Activated T-cell treated with anti-CD3 and anti-CD28 coated beads for 4 hours (primary cell): Measurements from ENCODE around the gene CEP112.
"Not testable (repeated sequence)": the region's sequence is repeated elsewhere in the genome, so short reads cannot be mapped to it uniquely, and the experiment has no call there.

Experiments used
- DNase-seq: peaks from one replicate; pipeline ENCODE4 v3.0.0-alpha.2; 2020

Gene CEP112

DNA sequence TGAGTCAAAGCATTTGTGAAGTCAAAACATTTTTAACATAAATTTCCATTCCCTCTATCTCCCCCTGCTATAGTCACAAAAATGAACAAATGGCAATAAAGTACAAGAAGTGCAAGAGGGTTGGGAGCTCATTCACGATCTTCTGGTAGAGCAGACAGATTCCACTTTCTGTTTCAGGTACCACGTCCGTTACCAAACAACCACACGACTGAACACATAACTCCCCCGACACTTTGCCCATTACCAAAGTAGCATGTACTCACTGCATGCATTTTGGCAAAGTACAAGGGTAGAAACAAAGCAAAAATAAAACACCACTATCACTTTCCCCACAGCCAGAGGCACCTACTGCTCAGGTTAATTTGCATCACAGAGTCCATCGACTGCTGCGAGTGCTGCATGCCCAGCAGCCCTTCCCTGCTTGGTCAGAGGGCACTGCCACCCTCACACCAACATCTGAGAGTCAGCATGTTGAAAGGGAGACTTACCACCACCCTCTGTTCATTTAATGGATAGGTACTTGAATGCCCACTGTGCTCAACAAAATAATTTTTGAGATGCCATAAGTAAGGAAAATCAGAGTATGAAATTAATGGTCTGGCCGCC lies 480.2 kb downstream of the CEP112 start:
- no peak for DNase-seq

DNA sequence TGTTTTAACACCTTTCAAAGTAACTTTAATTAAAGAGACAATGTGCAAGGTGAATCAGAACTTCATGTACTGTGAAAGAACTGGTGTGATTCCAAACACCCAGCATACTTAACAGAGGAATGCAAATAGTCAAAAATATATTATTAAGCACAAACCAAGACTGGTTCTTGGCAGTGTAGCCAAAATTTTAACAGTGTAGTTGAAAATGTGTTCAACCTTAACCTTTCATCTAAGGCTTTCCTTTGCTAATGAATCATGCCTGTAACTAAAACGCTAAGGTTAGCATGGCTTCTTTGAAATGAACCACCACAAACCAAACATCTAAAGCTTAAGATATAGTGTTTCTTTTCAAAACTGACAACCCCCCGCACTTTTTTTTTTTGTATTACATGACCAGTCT lies 484.2 kb downstream of the CEP112 start:
- DNase-seq: no peak

DNA sequence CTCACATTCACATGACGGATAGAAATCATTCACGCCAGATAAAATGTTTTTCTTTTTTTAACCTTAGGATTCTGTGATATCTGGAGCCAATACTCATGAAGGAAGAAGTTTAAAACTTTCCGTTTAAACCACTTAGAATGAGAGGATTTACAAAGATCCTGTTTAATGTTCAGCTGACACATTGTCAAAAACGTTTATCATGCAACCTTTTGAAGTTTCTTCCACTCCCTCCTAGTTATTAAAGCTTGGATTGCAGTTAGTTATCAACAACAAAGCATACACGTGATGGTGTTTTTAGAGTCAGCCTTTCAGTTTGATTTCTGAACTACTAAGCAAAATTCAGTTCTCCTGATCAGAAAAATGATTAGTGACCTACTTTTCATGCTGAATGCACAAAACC lies 487.2 kb downstream of the CEP112 start:
- DNase-seq: no peak

DNA sequence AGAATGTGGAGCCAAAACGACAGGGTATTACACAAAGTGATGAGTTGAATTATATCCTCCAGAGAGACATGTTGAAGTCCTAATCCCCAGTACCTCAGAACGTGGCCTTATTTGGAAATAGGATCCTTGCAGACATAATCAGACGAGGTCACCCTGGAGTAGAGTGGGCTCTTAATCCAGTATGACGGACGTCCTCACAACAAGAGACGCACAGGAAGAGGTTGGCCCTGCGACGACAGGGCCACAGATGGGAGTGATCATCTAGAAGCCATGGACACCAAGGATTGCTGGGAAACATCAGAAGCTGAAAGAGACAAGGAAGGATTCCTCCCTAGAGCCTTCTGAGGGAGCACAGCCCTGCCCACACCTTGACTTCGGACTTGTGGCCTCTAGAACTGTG lies 488.0 kb downstream of the CEP112 start:
- no peak for DNase-seq

DNA sequence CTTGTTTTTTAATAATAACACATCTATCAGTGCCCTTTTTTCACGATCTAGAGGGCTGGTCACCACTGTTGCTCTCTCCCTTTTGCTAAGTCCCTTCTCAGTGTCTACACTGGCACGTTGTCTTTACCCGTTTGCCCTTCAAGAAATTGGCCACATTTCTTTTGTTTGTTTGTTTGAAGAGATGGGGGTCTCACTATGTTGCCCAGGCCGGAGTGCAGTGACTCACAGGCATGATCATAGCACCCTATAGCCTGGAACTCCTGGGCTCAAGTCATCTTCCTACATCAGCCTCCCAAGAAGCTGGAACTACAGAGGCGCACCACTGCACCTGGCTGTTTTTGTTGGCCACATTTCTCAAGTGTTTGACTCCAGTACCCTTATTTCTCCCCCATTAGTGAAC lies 492.5 kb downstream of the CEP112 start:
- DNase-seq: no peak

DNA sequence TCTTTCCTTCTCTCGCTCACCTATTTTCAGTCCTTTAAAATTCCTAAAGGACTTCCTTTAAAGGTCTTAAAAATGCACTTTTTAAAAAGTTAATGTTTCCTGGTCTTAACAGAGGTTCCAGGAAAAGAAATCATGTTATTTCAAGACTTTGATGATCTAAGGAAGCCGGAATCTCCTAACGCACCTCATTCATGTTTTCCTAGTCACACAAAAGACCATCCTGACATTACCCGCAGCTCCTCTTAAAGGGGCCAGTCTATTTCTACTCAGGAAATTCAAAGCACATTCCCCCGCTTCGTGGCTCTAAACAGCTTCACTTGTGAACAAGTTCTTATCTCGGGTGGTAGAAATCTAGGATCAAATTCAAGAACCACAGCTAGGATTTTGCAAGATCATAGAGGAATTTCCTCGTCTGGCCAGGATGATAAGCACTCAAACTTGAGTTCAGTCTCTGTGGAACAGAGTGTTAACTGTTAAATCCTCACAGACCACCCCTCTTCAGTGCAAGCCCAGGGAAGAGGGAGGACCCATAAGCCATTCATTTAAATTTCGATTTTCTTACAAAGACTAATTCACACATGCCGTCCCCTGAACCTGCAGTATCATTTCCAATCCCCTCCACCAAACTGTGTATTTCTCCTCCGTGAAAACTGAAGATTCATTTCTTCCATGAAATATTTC lies 493.4 kb downstream of the CEP112 start:
- no peak for DNase-seq

DNA sequence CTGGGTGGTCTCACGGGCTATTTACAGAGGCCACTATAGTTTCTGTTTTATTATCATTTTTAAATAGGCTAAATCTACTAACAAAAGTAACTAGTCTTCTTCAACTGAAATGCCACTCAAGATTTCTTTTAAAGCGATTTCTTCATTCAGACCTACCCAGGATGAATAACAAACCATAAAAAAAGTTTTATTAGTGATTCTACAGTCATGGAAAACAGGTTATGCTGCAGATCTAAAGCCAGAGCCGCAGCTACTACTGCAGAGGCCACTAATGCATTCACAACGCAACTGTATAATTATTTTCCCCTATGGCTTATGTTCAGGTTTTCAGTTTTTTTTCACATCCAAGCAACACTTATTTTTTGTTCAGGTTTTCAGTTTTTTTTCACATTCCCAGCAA lies 494.3 kb downstream of the CEP112 start:
- no peak for DNase-seq

DNA sequence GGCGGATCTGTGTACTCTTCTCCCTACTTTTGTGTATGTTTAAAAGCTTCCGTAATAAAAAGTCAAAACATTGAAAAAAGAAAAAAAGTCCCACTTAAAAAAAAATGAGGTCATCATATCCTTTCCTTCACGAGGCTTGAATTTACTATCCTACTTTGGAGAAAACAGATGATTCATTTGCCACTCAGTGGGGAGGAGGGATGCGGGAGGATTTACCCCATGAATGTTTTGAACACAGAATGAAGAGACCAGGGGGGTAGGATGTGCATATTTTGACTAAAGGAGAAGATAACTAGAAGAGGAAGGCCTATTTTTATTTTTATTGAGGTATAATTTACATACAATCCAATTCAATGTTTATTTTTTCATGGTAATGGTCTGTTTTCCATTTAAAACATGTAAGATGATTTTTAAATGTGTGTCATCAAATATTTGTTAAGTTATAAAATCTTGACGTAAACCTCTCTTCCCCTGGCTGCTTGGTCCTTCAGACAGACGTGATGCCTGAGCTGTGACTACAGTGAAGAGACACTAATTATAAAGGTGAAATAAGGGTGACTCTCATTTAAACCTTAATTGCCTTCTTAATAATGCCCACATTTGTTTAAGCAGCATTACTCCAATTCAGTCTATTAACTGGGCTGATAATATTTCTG lies 495.1 kb downstream of the CEP112 start:
- no peak for DNase-seq

DNA sequence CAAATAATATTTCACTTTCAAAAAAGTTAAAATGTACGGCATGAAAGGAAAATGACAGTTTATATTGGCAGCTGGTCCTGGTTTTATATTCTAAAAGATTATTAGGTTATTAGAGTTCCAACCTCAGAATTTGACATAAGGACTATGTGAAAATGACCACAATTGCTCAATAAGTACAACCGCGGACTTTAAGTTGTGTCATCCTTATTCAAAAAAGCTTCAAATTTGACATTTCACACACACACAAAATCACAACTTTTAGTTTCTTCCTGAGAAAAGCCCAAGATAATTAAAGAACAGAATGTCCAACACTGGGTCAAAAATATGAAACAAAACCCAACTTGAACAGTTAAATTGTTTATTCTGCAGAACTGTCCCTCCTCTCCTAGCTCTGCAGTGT lies 497.3 kb downstream of the CEP112 start:
- DNase-seq: no peak

DNA sequence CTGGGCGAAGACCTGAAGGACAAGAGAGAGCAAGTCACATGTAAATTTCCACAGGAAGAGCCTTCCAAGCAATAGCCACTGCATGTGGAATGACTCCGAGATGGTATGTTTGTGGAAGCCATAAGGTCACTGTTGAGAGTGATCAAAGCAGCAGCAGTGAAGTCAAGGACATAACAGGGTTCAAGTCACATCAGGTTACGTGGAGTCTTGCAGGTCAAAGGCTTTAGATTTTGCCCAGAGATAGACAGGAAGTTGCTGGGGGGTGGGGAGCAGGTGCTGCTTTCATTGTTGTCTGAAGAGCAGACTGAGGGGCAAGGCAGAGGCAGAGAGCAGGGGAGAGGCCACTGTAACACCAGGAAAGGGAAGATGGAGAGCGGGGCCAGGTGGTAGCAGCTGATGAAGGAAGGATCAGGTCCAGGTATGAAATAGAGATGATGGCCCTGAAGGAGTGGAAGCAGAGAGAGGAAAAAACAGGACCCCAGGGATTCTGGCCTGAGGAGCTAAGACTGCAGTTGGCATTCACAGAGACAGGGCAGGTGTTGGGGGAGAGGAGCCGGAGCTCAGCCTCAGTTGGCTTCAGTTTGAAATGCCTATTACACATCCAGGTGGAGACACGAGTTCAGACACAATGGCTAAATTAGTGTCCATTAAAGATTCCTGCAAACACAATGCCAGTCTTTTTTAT lies 501.2 kb downstream of the CEP112 start:
- DNase-seq: no peak

DNA sequence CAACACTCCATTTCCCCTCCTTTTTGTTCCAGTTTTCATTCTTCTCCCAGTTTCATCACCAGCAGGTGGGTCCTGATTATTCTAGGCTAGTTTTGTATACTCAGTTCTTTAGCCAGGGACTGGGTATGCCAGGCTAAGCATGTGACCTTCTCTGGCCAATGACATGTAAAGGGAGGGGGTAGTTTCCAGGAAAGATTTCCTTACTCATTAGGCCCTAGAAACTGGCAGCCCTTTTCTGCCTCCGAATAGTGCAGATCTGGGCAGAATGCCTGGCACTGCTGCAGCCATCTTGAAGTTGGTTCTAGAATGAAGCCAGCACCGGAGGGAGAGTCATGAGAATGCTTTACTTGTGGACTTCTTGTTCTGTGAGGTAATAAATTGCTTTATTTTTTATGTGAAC lies 503.6 kb downstream of the CEP112 start:
- DNase-seq: no peak

DNA sequence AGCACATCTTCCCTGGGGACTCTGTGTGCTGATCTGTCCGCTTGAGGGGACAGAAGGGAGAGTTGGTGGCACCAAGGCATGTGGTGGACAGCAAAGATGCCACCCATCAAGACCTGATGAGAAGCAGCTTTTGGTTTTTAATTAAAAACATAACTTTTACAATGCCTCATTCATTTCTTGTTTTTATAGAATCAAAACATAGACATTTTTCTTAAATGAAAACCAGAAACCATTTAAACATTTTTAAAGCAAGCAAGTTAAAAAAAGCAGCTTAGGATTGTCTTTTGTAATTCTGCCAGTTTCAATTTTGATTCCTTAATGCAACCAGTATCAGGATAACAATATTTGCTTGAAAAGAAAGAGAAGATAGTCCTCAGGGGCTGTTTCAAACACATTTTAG lies 506.8 kb downstream of the CEP112 start:
- DNase-seq: no peak

DNA sequence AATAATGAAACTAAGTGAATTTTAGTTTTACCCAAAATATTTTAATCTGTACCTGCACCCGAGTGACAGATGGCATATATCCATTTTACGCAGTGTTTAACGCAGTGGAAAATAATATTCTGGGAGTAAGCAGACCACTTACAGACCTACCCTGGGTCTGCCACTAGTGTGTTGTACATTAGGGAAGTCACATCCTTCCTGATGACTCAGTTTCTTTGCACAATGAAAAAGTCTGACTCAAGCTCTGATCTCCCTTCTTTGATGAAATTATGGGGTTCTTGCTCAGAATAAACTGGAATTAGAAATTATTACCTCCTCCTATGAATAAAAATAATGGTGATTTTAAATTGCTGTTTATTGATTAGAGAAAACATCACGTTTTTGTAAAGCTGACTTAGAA lies 507.3 kb downstream of the CEP112 start:
- no peak for DNase-seq

DNA sequence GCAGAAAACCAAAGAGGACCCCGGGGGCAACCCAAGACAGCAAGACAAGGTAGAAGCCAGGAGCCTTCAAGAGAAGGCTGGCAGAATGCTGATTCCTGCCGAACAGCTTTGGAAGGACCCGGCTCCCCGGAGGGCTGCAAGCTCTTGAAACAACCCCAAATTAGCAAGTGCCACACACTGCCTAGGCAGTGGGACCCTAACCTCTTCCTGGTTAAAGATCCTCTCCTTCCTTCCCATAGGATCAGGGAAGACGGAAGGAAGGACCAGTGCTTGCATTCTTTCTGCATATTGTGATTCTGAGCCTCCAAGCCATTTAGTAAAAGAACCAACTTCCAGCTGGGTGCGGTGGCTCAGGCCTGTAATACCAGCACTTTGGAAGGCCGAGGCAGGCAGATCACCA lies 508.5 kb downstream of the CEP112 start:
- no peak for DNase-seq

DNA sequence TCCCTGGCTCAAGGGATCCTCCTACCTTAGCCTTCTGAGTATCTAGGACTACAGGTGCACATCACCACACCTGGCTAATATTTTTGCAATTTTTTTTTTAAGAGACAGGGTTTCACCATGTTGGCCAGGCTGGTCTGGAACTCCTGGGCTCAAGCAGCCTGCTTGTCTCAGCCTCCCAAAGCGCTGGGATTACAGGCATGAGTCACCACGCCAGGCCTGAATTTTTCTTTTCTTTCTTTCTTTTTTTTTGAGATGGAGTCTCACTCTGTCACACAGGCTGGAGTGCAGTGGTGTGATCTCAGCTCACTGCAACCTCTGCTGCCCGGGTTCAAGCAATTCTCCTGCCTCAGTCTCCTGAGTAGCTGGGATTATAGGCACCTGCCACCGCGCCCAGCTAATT lies 510.2 kb downstream of the CEP112 start:
- not testable (repeated sequence) for DNase-seq

DNA sequence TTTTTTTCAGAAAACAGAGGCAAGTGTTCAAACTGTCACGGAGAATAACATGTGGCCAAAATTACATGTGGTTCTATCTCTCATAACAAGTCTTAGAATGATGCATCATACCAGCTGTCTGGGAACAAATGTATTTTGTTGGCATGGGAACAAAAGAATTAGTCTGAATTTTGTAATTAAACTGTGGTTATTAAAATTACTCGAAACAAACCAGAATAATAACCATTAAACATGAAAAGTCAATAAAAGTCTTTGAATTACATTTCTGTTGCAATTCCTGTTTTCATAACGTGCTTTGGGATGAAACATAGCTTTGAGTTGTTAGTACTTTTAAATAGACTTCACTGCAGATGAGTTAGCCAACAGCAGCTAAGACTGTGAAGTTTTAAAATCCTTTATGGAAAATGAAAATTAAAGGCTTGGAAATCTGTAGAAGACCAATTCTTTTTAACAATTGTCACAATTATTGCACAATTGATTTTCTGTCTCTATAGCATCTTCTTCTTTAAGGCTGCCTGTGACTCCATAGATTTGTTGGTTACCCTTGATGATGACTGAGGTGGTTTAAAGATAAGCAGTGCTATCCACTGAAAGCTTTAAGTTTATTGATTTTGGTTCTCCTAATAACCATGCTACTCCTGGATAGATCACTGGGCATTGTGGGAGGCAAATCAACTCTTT lies 512.6 kb downstream of the CEP112 start:
- no peak for DNase-seq

DNA sequence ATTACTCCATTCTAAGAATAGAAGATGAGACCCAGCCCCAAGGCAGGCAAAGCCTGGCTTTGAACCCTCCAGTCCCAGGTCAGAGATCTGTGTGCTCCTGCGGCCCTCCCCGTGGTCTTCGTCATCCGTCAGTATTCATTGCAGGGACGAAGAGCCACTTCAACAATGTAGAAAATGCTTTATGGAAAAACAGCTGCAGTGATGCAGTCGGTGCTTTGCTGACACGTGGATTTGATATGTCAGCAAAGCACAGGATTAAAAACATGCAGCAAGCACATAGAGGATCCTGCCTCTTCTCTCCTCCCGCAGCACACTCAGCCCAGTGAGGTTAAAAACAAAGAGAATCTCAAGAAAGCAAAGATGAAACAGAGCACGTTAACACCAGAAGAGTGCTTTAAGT lies 513.4 kb downstream of the CEP112 start:
- DNase-seq: no peak

DNA sequence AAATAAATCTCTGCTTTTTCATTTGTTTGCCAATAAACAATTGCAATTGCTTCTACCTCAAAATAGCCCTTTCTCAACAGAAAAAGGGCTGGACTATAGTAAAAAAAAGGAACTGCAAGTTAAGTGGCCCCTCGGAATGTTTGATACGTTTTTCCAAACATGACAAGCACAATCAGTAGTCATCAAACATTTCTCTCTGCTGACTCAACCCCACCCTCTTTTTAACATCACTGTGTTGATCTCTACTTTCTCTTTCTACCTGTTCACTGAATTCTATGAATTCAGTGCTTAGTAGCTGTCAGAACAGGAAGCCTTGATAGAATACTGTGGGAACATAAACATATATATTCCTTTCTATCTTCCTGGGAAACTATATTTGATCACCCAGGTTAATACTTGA lies 514.0 kb downstream of the CEP112 start:
- DNase-seq: no peak

DNA sequence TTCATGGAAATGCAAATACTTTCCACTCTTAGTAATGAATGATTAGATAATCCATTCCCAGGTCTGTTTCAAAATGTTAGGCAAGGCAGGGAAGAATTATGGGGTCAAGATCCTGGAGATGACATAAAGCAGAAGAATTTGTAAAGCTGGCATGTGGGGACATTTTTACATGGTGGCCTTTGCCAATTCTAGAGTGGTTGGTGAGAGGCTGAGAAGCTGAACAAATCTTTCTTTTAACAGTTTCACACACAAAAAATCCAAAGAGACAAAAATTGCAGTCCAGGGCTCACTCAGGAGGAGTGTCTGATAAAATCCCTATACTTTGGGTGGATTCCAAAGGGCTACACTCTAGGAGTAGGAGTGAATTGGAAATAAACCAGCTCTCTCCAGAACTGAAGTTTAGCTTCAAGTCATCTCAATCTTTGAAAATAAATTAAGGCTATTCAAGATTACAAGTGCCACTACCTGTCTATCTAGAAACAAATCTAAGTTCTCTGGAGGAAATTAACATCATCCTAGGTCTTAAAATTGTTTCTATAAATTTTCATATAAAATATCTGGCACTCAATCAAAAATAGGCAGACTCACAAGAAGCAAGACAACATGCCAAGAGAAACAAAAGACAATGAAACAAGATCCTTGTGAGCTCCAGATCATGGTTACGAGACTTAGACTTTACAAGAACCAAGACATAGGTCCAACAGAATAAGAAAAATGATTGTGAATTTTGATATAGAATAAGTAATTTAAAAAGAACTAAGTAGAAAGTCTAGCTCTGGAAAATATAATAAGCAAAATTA lies 517.5 kb downstream of the CEP112 start:
- DNase-seq: no peak

DNA sequence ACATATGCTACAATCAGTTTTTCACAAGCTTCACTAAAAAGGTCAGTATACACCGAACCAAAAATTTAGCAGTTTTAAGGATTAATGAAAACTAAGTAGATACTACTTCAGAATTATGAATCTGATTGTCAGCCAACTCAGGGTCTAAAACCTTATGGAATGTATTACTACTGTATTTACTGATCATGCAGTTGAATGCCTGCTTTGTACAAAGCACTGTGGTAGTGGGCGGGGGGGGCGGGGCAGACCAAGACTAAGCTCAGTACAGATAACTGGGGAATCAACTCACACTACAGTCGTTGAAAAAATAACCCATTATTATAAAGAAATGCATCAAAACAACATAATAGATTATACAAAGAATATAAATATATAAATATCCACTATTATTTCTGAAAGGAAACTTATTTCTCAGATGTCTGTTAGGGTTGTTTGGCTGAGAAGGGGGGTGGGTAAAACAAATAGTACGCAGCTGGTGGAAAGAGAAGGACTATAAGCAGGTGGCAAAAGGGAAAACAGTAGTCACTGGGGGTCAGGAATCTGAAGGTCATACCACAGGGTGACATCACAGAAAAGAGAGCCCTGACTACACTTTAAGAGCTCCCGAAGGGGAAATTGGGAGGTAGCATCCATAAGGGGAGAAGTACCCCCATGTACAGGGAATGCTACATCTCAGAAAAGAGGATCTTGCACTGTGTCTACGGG lies 521.1 kb downstream of the CEP112 start:
- no peak for DNase-seq

DNA sequence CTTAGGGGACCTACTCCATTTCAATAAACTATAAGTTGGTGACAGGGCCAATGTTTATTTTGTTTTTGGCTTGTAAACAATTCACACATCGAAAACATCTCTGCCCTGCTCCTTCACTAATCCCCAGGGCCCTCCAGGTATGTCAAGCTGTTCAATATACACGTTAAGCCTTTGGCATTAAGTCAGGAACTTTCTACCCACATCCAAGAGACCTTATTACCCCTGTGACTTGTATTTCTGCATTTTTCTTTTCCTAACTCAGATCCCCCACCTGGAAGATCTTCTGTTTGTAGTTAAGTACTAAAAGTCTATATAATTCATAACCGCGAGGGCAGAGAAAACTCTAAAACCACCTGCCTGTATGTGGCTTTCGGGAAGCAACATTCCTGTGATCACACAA lies 523.7 kb downstream of the CEP112 start:
- DNase-seq: no peak

DNA sequence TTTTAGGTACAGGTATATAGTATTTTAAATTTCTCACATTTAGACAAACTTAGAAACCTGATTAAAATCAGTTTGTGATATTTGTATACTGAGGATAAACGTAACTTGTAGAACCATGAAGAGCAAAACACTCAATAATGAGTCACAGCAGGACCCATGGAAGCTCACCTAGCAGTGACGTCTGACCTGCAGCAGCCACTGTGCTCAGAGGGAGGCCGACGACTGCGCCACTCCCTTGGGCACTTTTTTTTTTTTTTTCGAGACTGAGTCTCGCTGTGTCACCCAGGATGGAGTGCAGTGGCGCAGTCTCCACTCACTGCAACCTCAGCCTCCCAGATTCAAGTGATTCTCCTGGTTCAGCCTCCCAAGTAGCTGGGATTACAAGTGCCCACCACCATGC lies 524.3 kb downstream of the CEP112 start:
- DNase-seq: no peak
